Measurements from ENCODE around the gene ZNF276.

DNA sequence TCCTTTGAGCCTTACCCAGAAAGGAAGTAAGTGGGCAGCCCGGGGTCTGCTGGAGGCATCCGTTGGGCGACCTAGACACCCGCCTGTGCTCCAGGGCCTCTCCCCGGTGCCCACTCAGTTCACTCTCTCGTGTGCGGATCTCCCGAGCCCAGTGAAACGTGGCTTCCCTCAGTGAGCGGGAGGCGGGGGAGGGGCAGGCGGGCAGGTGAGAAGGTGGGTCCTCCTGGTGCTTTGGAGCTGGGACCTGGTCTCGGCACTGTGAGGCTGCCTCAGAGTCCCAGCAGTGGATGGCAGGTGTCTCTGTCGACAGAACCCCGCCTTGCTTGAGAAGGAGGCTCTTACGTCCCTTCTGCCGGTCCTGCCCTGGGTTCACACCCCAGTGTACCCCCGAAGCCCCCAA, 8.0 kb downstream of the ZNF276 start:
- TF ChIP-seq, protein P1, sequence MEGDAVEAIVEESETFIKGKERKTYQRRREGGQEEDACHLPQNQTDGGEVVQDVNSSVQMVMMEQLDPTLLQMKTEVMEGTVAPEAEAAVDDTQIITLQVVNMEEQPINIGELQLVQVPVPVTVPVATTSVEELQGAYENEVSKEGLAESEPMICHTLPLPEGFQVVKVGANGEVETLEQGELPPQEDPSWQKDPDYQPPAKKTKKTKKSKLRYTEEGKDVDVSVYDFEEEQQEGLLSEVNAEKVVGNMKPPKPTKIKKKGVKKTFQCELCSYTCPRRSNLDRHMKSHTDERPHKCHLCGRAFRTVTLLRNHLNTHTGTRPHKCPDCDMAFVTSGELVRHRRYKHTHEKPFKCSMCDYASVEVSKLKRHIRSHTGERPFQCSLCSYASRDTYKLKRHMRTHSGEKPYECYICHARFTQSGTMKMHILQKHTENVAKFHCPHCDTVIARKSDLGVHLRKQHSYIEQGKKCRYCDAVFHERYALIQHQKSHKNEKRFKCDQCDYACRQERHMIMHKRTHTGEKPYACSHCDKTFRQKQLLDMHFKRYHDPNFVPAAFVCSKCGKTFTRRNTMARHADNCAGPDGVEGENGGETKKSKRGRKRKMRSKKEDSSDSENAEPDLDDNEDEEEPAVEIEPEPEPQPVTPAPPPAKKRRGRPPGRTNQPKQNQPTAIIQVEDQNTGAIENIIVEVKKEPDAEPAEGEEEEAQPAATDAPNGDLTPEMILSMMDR (IDR thresholded peaks at IDR 0.05): no peak
- TF ChIP-seq POLR2A (IDR thresholded peaks at IDR 0.05) (no peak), POLR2AphosphoS5 (IDR thresholded peaks at IDR 0.05) (no peak)
